ENCODE results near the gene STRA6. TPM values are rescaled to one million over a fixed set of nuclear protein-coding genes. Genes with fewer than 3 reads are reported as not detected.

The STRA6 gene
- total RNA-seq, 1 experiment from 2014 or later = 0.84 TPM

DNA sequence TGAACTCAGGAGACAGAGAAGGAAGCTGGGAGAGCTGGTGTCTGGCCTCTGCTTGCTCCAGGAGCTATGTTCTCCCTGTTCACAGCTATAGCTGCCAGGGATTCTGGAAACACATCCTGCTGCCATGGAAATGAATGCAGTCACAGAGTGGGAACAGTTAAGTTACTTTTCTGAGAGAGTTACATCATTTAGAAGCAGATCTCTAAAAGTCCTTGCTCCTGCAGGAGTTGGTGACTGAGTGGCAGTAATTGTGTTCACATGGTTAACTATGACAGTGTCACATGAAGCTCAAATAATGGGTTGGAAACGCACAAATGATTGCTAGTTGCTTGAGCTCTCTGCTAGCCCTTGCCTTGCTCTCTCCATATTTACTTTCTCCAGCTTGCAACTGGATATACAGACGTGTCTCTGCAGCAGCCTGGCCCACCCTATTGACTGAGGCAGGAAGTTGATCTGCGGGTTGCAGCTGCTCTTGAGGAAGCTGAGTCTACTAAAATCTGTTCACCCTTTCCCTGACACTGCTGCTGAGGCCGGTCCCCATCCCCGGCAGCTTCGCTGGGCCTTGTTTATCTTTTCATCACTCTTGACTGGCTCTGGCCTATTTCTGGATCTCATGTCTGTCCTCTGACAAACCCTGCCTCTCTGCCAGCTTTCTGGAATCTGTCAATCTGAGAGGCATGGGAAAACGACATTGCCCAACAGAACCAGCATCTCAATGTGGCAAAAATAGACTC is 45.7 kb downstream of the STRA6 start:
- Histone ChIP-seq H3K27me3 (replicated peaks; ENCODE audit: insufficient read depth, low read depth, low read length, poor library complexity) (no peaks in the 10 kb centered on the region), H3K4me1 (ENCODE audit: insufficient read depth, low read length, poor library complexity, severe bottlenecking) (no peaks in the 10 kb centered on the region), H3K9me3 (ENCODE audit: low read depth, low read length, poor library complexity, severe bottlenecking) (no peaks in the 10 kb centered on the region), H3K4me3 (ENCODE audit: low read depth, low read length, poor library complexity, severe bottlenecking) (no peak overlapping the region), H3K27ac (ENCODE audit: low read depth, low read length, poor library complexity, severe bottlenecking) (no peak overlapping the region), H3K36me3 (ENCODE audit: insufficient read depth, low read length, poor library complexity, severe bottlenecking) (no peaks in the 10 kb centered on the region)
- POLR2A ChIA-PET (ENCODE audit: low non-redundant PET) = interaction anchor here (0.6 kb wide), 1 partner anchor 18 kb away, joined by 15 read pairs; no protein-coding TSS in a partner anchor
- intact Hi-C loops (cut with micrococcal nuclease; ENCODE audit: unreplicated experiment) = no loop called here
- CTCF ChIA-PET = no interaction called here
- no TSS peak for BruUV-seq (replicated peaks)
- DNase-seq (ENCODE audit: low spot score) = no peak
- TF ChIP-seq, protein P1, sequence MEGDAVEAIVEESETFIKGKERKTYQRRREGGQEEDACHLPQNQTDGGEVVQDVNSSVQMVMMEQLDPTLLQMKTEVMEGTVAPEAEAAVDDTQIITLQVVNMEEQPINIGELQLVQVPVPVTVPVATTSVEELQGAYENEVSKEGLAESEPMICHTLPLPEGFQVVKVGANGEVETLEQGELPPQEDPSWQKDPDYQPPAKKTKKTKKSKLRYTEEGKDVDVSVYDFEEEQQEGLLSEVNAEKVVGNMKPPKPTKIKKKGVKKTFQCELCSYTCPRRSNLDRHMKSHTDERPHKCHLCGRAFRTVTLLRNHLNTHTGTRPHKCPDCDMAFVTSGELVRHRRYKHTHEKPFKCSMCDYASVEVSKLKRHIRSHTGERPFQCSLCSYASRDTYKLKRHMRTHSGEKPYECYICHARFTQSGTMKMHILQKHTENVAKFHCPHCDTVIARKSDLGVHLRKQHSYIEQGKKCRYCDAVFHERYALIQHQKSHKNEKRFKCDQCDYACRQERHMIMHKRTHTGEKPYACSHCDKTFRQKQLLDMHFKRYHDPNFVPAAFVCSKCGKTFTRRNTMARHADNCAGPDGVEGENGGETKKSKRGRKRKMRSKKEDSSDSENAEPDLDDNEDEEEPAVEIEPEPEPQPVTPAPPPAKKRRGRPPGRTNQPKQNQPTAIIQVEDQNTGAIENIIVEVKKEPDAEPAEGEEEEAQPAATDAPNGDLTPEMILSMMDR (conservative IDR thresholded peaks at IDR 0.05; ENCODE audit: low read depth, low read length) = no peak
- no peak for TF ChIP-seq EZH2 (IDR thresholded peaks at IDR 0.05; ENCODE audit: borderline replicate concordance, low read depth, low read length, poor library complexity, severe bottlenecking)

DNA sequence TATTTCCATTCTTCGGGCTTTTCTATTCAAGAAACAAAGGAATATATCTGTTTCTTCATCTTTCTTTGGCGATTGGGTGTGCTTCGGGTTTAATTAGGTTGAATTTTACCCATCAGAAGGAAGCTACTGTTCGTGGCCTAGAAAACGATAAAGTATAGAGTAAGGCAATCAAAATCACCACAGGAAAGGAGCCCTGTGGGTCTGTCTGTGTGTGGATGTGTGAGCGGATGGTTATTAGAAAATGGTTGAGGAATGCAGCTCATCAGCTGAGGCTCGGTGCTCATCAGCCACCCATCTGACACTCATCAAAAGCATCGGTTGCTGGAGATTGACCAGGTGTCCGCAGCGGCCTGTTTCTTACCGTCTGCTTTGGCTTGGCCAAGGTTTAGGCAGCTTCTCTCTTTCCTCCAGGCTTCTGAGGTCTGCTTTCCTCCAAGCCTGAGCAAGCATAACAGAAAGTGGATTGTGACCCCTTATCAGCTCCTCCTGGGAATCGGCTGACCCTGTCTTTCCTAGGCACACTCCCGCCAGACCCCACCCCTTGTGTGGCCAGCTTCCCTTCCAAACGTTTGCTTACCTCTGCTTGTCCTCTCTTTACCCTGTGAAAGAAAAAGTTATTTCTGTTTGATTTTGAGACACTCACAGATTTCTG is 46.7 kb downstream of the STRA6 start:
- POLR2A ChIA-PET (ENCODE audit: low non-redundant PET) = no interaction called here
- CTCF ChIA-PET = interaction anchor here (1.3 kb wide), 1 partner anchor 152 kb away, joined by 3 read pairs; no protein-coding TSS in a partner anchor
- DNase-seq (ENCODE audit: low spot score) = no peak
- no peaks in the 10 kb centered on the region for H3K27me3 ChIP-seq (replicated peaks; ENCODE audit: insufficient read depth, low read depth, low read length, poor library complexity)
- no peak overlapping the region for H3K27ac ChIP-seq (ENCODE audit: low read depth, low read length, poor library complexity, severe bottlenecking)
- TF ChIP-seq EZH2 (IDR thresholded peaks at IDR 0.05; ENCODE audit: borderline replicate concordance, low read depth, low read length, poor library complexity, severe bottlenecking) = no peak
- TF ChIP-seq, protein P1 (conservative IDR thresholded peaks at IDR 0.05; ENCODE audit: low read depth, low read length) = no peak
- H3K36me3 ChIP-seq (ENCODE audit: insufficient read depth, low read length, poor library complexity, severe bottlenecking) = no peaks in the 10 kb centered on the region
- no peak overlapping the region for H3K4me3 ChIP-seq (ENCODE audit: low read depth, low read length, poor library complexity, severe bottlenecking)
- no TSS peak for BruUV-seq (replicated peaks)
- intact Hi-C loops (cut with micrococcal nuclease; ENCODE audit: unreplicated experiment) = no loop called here
- H3K9me3 ChIP-seq (ENCODE audit: low read depth, low read length, poor library complexity, severe bottlenecking) = no peaks in the 10 kb centered on the region
- H3K4me1 ChIP-seq (ENCODE audit: insufficient read depth, low read length, poor library complexity, severe bottlenecking) = no peaks in the 10 kb centered on the region

DNA sequence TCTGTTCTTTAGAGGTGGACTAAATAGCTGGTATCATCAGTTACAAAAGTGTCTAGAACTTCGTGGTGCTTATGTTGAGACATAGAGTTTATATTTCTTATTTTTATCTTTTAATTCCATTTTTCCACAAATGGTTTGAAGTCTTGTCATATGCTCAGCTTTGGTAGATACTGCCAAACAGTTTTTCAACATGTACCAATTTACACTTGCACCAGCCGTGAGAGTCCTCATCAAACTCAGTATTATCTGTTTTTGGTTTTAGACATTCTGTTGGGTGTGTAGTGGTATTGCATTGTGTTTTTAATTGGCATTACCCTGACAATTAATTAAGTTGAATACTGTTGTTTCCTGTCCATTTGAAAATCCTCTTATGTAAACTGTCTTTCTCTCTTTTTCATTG is 55.5 kb downstream of the STRA6 start:
- H3K4me3 ChIP-seq (ENCODE audit: low read depth, low read length, poor library complexity, severe bottlenecking) = no peak overlapping the region
- intact Hi-C loops (cut with micrococcal nuclease; ENCODE audit: unreplicated experiment) = no loop called here
- ChIA-PET CTCF (no interaction called here), POLR2A (ENCODE audit: low non-redundant PET) (no interaction called here)
- H3K27me3 ChIP-seq (replicated peaks; ENCODE audit: insufficient read depth, low read depth, low read length, poor library complexity) = no peaks in the 10 kb centered on the region
- TF ChIP-seq, protein P1 (conservative IDR thresholded peaks at IDR 0.05; ENCODE audit: low read depth, low read length) = no peak
- no peak for TF ChIP-seq EZH2 (IDR thresholded peaks at IDR 0.05; ENCODE audit: borderline replicate concordance, low read depth, low read length, poor library complexity, severe bottlenecking)
- H3K9me3 ChIP-seq (ENCODE audit: low read depth, low read length, poor library complexity, severe bottlenecking) = no peaks in the 10 kb centered on the region
- no TSS peak for BruUV-seq (replicated peaks)
- no peaks in the 10 kb centered on the region for H3K4me1 ChIP-seq (ENCODE audit: insufficient read depth, low read length, poor library complexity, severe bottlenecking)
- no peak overlapping the region for H3K27ac ChIP-seq (ENCODE audit: low read depth, low read length, poor library complexity, severe bottlenecking)
- DNase-seq (ENCODE audit: low spot score) = no peak
- H3K36me3 ChIP-seq (ENCODE audit: insufficient read depth, low read length, poor library complexity, severe bottlenecking) = no peaks in the 10 kb centered on the region
